ENCODE data around the gene NUAK2. TPM values are rescaled to one million over a fixed set of nuclear protein-coding genes. Genes with fewer than 3 reads are reported as not detected.

NUAK2 gene
- total RNA-seq, 1 donor from 2014 or later = 0.74 TPM

DNA sequence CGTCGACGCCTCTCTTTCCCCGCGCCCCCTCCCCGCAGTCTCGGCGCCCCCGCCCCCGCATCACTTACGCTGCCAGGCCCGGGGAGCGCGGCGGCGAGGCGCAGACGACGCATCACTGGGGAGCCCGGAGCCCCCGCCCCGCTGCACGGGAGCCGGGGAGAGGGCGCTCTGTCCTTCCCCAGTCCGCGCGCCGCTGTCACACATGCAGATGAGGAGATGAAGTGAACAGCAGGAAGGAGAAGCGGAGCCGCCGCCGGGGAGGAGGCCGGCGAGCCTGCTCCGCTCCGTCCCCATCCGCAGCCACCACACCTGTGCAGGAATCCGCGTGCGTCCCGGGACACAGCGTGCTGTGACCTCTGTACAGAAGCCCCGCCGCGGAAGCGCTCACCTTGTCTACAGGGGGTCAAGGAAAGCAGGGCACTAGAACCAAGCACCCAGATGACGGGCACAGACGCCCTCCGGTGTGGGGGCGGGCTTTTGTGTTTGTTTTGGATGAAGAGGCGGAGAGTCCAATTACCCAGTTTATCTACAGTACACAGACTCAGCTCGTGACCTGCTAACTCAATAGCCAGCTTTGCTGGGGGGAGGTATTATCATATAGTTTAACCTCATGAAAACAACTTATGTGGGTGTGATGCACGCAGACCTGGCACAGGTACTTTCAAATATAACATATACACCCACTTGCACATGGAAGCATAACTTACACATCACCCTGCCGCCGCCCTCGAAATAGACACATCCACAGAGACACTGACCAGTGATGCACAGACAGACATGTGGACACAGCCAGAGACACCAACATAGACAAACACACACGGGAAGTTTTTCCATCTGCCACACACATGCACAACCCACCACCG lies 22.8 kb upstream of the NUAK2 start:
- Histone ChIP-seq H3K4me3 (peak overlapping the region; percentile 58), H3K4me1 (peaks cover 17% of the 10 kb centered on the region), H3K36me3 (no peaks in the 10 kb centered on the region), H3K27me3 (ENCODE audit: low read depth) (peaks cover 64% of the 10 kb centered on the region), H3K27ac (replicated peaks) (no peak overlapping the region), H3K9me3 (replicated peaks) (no peaks in the 10 kb centered on the region)
- no peak for TF ChIP-seq CTCF (IDR thresholded peaks at IDR 0.05; ENCODE audit: borderline replicate concordance)
- DNase-seq = no peak
- intact Hi-C loops (cut with micrococcal nuclease) = no loop called here

DNA sequence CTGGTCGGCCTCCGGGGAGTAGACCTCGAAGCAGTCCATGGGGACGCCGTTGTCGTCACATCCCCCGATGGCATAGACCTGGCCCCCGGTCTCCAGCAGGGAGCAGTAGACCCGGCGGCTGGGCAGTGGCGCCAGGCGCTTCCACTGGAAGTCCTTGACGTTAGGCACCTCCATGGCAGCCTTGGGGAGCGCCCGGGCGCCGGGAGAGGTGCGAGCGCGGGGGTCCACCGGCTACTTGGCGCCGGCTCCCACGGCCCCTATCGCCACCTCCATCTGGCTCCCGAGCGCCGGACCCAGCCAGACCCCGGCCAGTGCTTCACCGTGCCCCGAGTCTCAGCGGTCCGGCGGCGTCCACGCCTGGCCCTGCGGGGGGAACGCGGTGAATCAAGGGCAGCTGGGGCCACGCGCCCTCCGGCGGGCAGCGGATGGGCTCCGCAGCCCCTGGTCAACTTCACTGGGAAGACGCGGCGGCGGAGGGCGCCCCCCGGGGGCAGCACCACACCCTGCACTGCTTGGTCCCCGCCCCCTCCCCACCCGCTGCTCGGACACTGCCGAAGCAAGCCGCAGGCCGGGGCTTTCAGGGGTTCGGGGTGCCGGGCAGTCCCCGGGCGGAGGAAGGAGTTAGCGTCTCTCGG lies 22.0 kb upstream of the NUAK2 start:
- intact Hi-C loops (cut with micrococcal nuclease) = no loop called here
- H3K4me1 ChIP-seq = peaks cover 14% of the 10 kb centered on the region
- no peak for TF ChIP-seq CTCF (IDR thresholded peaks at IDR 0.05; ENCODE audit: borderline replicate concordance)

DNA sequence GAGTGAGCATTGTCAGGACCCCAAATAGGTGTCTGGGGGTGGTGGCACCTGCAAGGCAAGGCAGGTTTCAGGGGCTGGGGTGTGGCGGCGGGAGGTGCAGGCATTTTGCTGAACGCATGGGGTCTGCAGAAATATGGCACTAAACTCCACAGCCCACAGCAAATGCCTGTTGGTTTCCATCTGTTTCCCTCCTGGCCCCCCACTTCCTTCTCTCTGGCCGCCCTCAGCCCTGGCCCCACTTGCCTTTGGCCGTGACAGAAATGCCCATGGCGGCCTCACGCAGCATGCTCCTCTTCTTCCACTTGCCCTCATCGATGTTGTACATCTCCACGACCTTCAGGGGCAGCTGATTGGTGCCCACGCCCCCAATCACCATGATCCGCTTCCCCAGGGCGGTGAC lies 21.4 kb upstream of the NUAK2 start:
- Histone ChIP-seq H3K27me3 (ENCODE audit: low read depth) (peaks cover 65% of the 10 kb centered on the region), H3K4me3 (peak overlapping the region; percentile 58), H3K9me3 (replicated peaks) (no peaks in the 10 kb centered on the region)

More for the DNA sequence above, 22.0 kb upstream of the NUAK2 start:
- H3K27me3 ChIP-seq (ENCODE audit: low read depth) = peaks cover 64% of the 10 kb centered on the region
- no peaks in the 10 kb centered on the region for H3K36me3 ChIP-seq
- no peak overlapping the region for H3K27ac ChIP-seq (replicated peaks)
- H3K4me3 ChIP-seq = peak overlapping the region; percentile 58
- H3K9me3 ChIP-seq (replicated peaks) = no peaks in the 10 kb centered on the region
- no peak for DNase-seq

DNA sequence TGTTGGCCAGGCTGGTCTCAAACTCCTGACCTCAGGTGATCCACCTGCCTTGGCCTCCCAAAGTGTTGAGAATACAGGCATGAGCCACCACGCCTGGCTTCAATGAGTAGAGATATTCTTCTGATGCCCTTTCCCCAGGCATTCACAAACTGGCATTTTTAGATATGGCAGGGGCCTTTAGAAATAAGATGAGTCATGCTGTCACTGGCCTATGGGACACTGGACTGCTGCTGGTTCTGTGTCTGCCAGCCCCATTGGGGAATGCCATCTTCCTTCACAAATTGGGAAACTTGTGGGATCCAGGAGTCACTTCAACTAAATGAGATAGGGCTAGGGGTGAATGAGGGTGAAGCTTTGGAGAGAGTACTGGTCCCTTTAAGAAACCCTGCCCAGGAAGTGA lies 19.1 kb upstream of the NUAK2 start:
- Histone ChIP-seq H3K27me3 (ENCODE audit: low read depth) (peaks cover 50% of the 10 kb centered on the region), H3K4me1 (peaks cover 14% of the 10 kb centered on the region), H3K36me3 (no peaks in the 10 kb centered on the region), H3K9me3 (replicated peaks) (no peaks in the 10 kb centered on the region), H3K4me3 (no peak overlapping the region), H3K27ac (replicated peaks) (no peak overlapping the region)
- no peak for DNase-seq
- intact Hi-C loops (cut with micrococcal nuclease) = no loop called here
- TF ChIP-seq CTCF (IDR thresholded peaks at IDR 0.05; ENCODE audit: borderline replicate concordance) = no peak

More for the DNA sequence above, 21.4 kb upstream of the NUAK2 start:
- intact Hi-C loops (cut with micrococcal nuclease) = no loop called here
- Histone ChIP-seq H3K36me3 (no peaks in the 10 kb centered on the region), H3K4me1 (peaks cover 14% of the 10 kb centered on the region), H3K27ac (replicated peaks) (no peak overlapping the region)
- TF ChIP-seq CTCF (IDR thresholded peaks at IDR 0.05; ENCODE audit: borderline replicate concordance) = no peak
- DNase-seq = no peak

DNA sequence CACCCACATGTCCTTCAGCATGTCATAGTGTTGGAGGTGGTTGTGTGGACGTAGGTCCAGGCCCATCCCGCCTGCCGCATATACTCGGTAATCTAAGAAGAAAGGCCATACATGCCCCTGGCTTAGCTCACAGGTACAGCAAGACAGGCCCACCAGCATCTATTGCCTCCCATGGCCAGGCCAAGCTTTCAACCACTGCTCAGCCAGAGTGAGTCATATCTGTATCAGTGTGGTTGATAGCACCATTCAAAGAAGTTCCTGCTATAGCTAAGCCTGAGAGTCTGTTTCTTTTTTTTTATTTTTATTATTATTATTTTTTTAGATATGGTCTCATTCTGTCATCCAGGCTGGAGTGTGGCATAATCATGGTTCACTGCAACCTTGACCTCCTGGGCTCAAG lies 18.2 kb upstream of the NUAK2 start:
- Histone ChIP-seq H3K4me3 (no peak overlapping the region), H3K27me3 (ENCODE audit: low read depth) (peaks cover 44% of the 10 kb centered on the region), H3K36me3 (no peaks in the 10 kb centered on the region), H3K27ac (replicated peaks) (no peak overlapping the region), H3K9me3 (replicated peaks) (no peaks in the 10 kb centered on the region), H3K4me1 (peaks cover 14% of the 10 kb centered on the region)
- no peak for DNase-seq
- intact Hi-C loops (cut with micrococcal nuclease) = no loop called here
- TF ChIP-seq CTCF (IDR thresholded peaks at IDR 0.05; ENCODE audit: borderline replicate concordance) = no peak

Data from left ventricle myocardium inferior (tissue), 1 donor.